ENCODE measurements around the gene CNPY4.

- TF ChIP-seq CEBPB (IDR thresholded peaks at IDR 0.05; ENCODE audit: borderline replicate concordance in 1 of 2, low read depth in 2 of 2, low read length in 2 of 2) (no peak), NFYA (IDR thresholded peaks at IDR 0.05; ENCODE audit: borderline replicate concordance, low read depth, low read length) (no peak), GABPA (IDR thresholded peaks at IDR 0.05; ENCODE audit: low read depth) (no peak), ZNF274 (IDR thresholded peaks at IDR 0.05; ENCODE audit: insufficient read depth, insufficient read length) (no peak), EZH2 (IDR thresholded peaks at IDR 0.05; ENCODE audit: borderline replicate concordance, control insufficient read depth, low read depth, low read length) (no peak), CTCF (IDR thresholded peaks at IDR 0.05 in 2 of 3, conservative IDR thresholded peaks at IDR 0.05 in 1 of 3; ENCODE audit: control insufficient read depth in 2 of 3, extremely low read depth in 1 of 3, insufficient read depth in 1 of 3, low read depth in 3 of 3, low read length in 3 of 3) (no peak), SIN3A (IDR thresholded peaks at IDR 0.05; ENCODE audit: low read depth, low read length) (no peak), CHD2 (IDR thresholded peaks at IDR 0.05; ENCODE audit: borderline replicate concordance, low read depth, low read length) (no peak), NBN (IDR thresholded peaks at IDR 0.05) (no peak), PKNOX1 (IDR thresholded peaks at IDR 0.05) (no peak)
Observed at GRCh38 chr7:100166317-100166940, 47.0 kb downstream of the CNPY4 start.

Measured in GM12878 (cell line).